ENCODE data around the gene MDFIC2.

DNA sequence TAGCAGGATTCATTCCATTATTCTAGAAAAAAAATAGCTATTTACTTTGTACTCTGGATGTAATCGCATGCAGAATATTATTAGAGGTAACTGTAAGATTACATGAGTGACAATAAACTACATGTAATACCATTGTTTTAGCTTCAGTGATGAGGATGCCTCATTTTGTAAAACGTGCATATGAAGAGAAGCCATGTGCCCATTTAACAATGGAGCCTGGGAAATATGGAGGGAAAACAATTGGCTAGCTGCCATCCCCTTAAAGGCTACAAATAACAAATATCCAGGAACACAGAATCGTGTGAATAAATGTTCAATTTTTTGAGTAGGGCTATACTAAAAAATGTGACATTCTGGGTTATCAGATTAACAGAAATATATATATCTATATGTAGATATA, 161.8 kb downstream of the MDFIC2 start:
- no peak for TF ChIP-seq YY1 (IDR thresholded peaks at IDR 0.05; ENCODE audit: low read depth)
- TF ChIP-seq EP300 (IDR thresholded peaks at IDR 0.05; ENCODE audit: borderline replicate concordance), result no peak
- TF ChIP-seq, protein P1, sequence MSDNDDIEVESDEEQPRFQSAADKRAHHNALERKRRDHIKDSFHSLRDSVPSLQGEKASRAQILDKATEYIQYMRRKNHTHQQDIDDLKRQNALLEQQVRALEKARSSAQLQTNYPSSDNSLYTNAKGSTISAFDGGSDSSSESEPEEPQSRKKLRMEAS (IDR thresholded peaks at IDR 0.05), result no peak
